SU-DHL-6 (cell line): ENCODE measurements around the gene C2orf80.

Source experiments
- EZH2phosphoT487 ChIP-seq: fragments of 200-600 bp; sonication (generic), shearing (Covaris generic); conservative IDR thresholded peaks from 2 replicates; pipeline ENCODE4 v1.6.1; 2018; ENCODE audit warnings: mild to moderate bottlenecking, antibody characterized with exemption, low read length, moderate library complexity, mixed read lengths
- TF ChIP-seq, protein P1 (sequence below): fragments of 200-600 bp; sonication (generic); IDR thresholded peaks from one replicate; pipeline ENCODE4 v1.5.1; 2017; ENCODE audit warnings: antibody characterized with exemption, mild to moderate bottlenecking, low read length, moderate library complexity; ENCODE audit not compliant: insufficient read depth, poor library complexity, severe bottlenecking

DNA sequence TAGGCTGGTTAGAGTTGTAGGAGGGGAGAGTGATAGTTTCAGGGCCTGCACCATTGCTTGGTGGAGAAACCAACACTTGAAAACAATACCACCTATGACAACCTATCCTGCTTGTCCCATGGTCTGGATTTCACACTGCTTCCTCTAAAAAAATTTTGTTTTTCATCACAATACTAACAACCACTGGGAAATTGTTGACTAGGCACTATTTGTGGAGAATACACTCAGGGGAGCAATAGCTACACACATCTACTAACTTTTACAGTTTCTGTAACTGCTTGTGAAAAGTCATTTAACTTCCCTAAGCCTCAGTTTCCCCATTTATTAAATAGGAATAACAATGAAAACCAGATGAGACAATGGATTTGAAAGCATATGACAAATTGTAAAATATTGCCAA is 39.7 kb downstream of the C2orf80 start:
- TF ChIP-seq, protein P1, sequence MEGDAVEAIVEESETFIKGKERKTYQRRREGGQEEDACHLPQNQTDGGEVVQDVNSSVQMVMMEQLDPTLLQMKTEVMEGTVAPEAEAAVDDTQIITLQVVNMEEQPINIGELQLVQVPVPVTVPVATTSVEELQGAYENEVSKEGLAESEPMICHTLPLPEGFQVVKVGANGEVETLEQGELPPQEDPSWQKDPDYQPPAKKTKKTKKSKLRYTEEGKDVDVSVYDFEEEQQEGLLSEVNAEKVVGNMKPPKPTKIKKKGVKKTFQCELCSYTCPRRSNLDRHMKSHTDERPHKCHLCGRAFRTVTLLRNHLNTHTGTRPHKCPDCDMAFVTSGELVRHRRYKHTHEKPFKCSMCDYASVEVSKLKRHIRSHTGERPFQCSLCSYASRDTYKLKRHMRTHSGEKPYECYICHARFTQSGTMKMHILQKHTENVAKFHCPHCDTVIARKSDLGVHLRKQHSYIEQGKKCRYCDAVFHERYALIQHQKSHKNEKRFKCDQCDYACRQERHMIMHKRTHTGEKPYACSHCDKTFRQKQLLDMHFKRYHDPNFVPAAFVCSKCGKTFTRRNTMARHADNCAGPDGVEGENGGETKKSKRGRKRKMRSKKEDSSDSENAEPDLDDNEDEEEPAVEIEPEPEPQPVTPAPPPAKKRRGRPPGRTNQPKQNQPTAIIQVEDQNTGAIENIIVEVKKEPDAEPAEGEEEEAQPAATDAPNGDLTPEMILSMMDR = no peak
- no peak for TF ChIP-seq EZH2phosphoT487
